ENCODE data around the gene PCOLCE2. TPM values are rescaled to one million over a fixed set of nuclear protein-coding genes. Genes with fewer than 3 reads are reported as not detected.

The PCOLCE2 gene
- total and polyA plus RNA-seq, 10 of the 15 experiments (the other 5 are each of a cell fraction or from before 2014, with no cell fraction given) = 0.11 to 7.6 (median 0.40) TPM

DNA sequence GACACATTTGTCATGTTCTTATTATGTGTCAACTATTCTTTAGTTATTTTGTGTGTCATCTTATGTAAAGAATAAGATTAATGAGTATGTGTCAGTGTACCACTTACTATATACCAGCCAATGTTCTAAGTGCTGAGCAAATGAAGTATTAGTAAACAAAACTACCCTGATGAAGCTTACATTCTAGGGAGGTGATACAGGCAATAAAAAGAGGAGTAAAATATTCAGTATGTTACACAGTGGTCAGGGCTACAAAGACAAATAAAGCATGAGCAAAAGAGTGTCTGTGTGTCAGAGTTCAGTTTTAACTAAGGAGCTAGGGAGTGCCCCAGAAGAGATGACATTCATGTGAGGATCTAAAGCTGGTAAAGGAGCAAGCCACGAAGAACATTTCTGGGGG lies 86.0 kb downstream of the PCOLCE2 start:
- Histone ChIP-seq H3K9ac (ENCODE audit: control insufficient read depth, insufficient read depth, low read length) (no peak overlapping the region), H3K79me2 (ENCODE audit: control insufficient read depth, insufficient read depth, low read length) (no peaks in the 10 kb centered on the region), H3K27me3 (replicated peaks in 1 of 2; ENCODE audit: control insufficient read depth in 2 of 2, insufficient read depth in 2 of 2, low read length in 1 of 2) (no peaks in the 10 kb centered on the region; a peak in 1 of 4 replicates), H3K27ac (ENCODE audit: control insufficient read depth, insufficient read depth) (no peak overlapping the region), H3K9me3 (replicated peaks; ENCODE audit: control insufficient read depth, insufficient read depth, low read length) (no peaks in the 10 kb centered on the region), H4K20me1 (ENCODE audit: control insufficient read depth, insufficient read depth) (no peaks in the 10 kb centered on the region), H3K4me2 (ENCODE audit: control insufficient read depth, insufficient read depth) (no peak overlapping the region), H3K4me3 (no peak overlapping the region), H2AFZ (ENCODE audit: control insufficient read depth, low read depth, low read length) (no peak overlapping the region), H3K4me1 (ENCODE audit: control insufficient read depth, insufficient read depth, low read length) (no peaks in the 10 kb centered on the region), H3K36me3 (ENCODE audit: control insufficient read depth in 2 of 2, insufficient read depth in 2 of 2, low read length in 1 of 2) (no peaks in the 10 kb centered on the region)
- no peak for ATAC-seq
- ChIA-PET RAD21 (ENCODE audit: unreplicated experiment) (no interaction called here), POLR2A (no interaction called here), SMC1A (ENCODE audit: uncharacterized antibody, unreplicated experiment) (no interaction called here), CTCF (no interaction called here)
- intact Hi-C loops (cut with micrococcal nuclease; ENCODE audit: unreplicated experiment) = no loop called here
- BruUV-seq (replicated peaks) = no TSS peak
- 0% methylated on average over 1 of the region's 1 CpG for WGBS (ENCODE audit: insufficient coverage, insufficient replicate concordance, low lambda C conversion rate, missing lambda C conversion rate)
- no peak for DNase-seq (ENCODE audit: low read depth, low spot score)
- FAIRE-seq = no peak
- in situ Hi-C loops (cut with MboI) = no loop called here
- no peak for TF ChIP-seq TCF12 (IDR thresholded peaks at IDR 0.05; ENCODE audit: low read depth, low read length)
- no peak for TF ChIP-seq NFXL1 (IDR thresholded peaks at IDR 0.05; ENCODE audit: borderline replicate concordance)
- no peak for TF ChIP-seq ZBTB4 (CRISPR knock-in tag; IDR thresholded peaks at IDR 0.05)
- TF ChIP-seq STAT3 (IDR thresholded peaks at IDR 0.05; ENCODE audit: low read depth, low read length) = no peak
- TF ChIP-seq ZNF687 (IDR thresholded peaks at IDR 0.05) = no peak
- no peak for TF ChIP-seq PAX5 (IDR thresholded peaks at IDR 0.05; ENCODE audit: borderline replicate concordance, low read depth, low read length)
- no peak for TF ChIP-seq ELK1 (IDR thresholded peaks at IDR 0.05; ENCODE audit: low read depth, low read length)
- no peak for TF ChIP-seq ZNF274 (IDR thresholded peaks at IDR 0.05; ENCODE audit: insufficient read depth, insufficient read length)
- TF ChIP-seq USF2 (IDR thresholded peaks at IDR 0.05; ENCODE audit: borderline replicate concordance, low read depth, low read length) = no peak
- no peak for TF ChIP-seq CREM (IDR thresholded peaks at IDR 0.05; ENCODE audit: low read depth)
- TF ChIP-seq, protein P1, sequence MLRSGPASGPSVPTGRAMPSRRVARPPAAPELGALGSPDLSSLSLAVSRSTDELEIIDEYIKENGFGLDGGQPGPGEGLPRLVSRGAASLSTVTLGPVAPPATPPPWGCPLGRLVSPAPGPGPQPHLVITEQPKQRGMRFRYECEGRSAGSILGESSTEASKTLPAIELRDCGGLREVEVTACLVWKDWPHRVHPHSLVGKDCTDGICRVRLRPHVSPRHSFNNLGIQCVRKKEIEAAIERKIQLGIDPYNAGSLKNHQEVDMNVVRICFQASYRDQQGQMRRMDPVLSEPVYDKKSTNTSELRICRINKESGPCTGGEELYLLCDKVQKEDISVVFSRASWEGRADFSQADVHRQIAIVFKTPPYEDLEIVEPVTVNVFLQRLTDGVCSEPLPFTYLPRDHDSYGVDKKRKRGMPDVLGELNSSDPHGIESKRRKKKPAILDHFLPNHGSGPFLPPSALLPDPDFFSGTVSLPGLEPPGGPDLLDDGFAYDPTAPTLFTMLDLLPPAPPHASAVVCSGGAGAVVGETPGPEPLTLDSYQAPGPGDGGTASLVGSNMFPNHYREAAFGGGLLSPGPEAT (IDR thresholded peaks at IDR 0.05; ENCODE audit: low read depth) = no peak
- TF ChIP-seq CHD1 (IDR thresholded peaks at IDR 0.05; ENCODE audit: low read depth, low read length) = no peak
- TF ChIP-seq RAD51 (IDR thresholded peaks at IDR 0.05) = no peak
- no peak for TF ChIP-seq JUND (IDR thresholded peaks at IDR 0.05; ENCODE audit: low read depth, low read length)

Data from GM12878 (cell line).